SK-N-SH treated with all-trans-retinoic acid at 6 μM for 48 hours (cell line): ENCODE data around the gene CHST11.
"Not testable (repeated sequence)": the region's sequence is repeated elsewhere in the genome, so short reads cannot be mapped to it uniquely, and the experiment has no call there.

Source experiments
- ATAC-seq: fragments of 200-7000 bp; cut with Tn5 transposase; 3 replicates; pipeline ENCODE4 v1.9.1; 2020; ENCODE audit warnings: mild to moderate bottlenecking, moderate library complexity
- ARNTL ChIP-seq: fragments of 450-650 bp; formaldehyde crosslinking; IDR thresholded peaks from 2 replicates; pipeline ENCODE4 v1.5.0; 2020; ENCODE audit warnings: low read depth, mild to moderate bottlenecking, moderate library complexity, borderline replicate concordance
- BACH2 ChIP-seq: fragments of 250-450 bp; sonication (Bioruptor Pico); IDR thresholded peaks from 2 replicates; pipeline ENCODE4 v1.9.0; 2021; ENCODE audit warnings: mild to moderate bottlenecking, borderline replicate concordance
- CSDC2 ChIP-seq: fragments of 250-450 bp; sonication (Bioruptor Pico); IDR thresholded peaks from 2 replicates; pipeline ENCODE4 v1.5.0; 2020; ENCODE audit warnings: mild to moderate bottlenecking, moderate library complexity
- CSRNP3 ChIP-seq: fragments of 250-450 bp; sonication (Bioruptor Pico); IDR thresholded peaks from 2 replicates; pipeline ENCODE4 v1.5.1; 2021; ENCODE audit warnings: mild to moderate bottlenecking, moderate library complexity
- ESRRG ChIP-seq: fragments of 250-450 bp; sonication (Bioruptor Pico); IDR thresholded peaks from 2 replicates; pipeline ENCODE4 v1.6.1; 2021; ENCODE audit warnings: mild to moderate bottlenecking
- GLIS3 ChIP-seq: fragments of 250-450 bp; sonication (Bioruptor Pico); IDR thresholded peaks from 2 replicates; pipeline ENCODE4 v1.5.0; 2020; ENCODE audit warnings: mild to moderate bottlenecking, moderate library complexity
- ISL1 ChIP-seq: fragments of 250-450 bp; sonication (Bioruptor Pico); IDR thresholded peaks from 2 replicates; pipeline ENCODE4 v2.1.2; 2022; ENCODE audit warnings: mild to moderate bottlenecking, moderate library complexity
- OSR1 ChIP-seq: fragments of 250-450 bp; sonication (Bioruptor Pico); IDR thresholded peaks from 2 replicates; pipeline ENCODE4 v1.8.0; 2022; ENCODE audit warnings: moderate library complexity, mild to moderate bottlenecking, inconsistent platforms
- PPARA ChIP-seq: fragments of 250-450 bp; sonication (Bioruptor Pico); IDR thresholded peaks from 2 replicates; pipeline ENCODE4 v1.5.0; 2020; ENCODE audit warnings: mild to moderate bottlenecking, borderline replicate concordance
- RARB ChIP-seq: fragments of 250-450 bp; sonication (Bioruptor Pico); IDR thresholded peaks from 2 replicates; pipeline ENCODE4 v1.8.0; 2021; ENCODE audit warnings: mild to moderate bottlenecking, moderate library complexity
- TCF4 ChIP-seq: fragments of 250-450 bp; sonication (Bioruptor Pico); IDR thresholded peaks from 2 replicates; pipeline ENCODE4 v1.8.0; 2021; ENCODE audit warnings: mild to moderate bottlenecking, moderate library complexity, borderline replicate concordance
- ZC3H10 ChIP-seq: fragments of 250-450 bp; sonication (Bioruptor Pico); IDR thresholded peaks from 2 replicates; pipeline ENCODE4 v1.5.1; 2021; ENCODE audit warnings: mild to moderate bottlenecking, moderate library complexity
- ZFP3 ChIP-seq: fragments of 250-450 bp; sonication (Bioruptor Pico); IDR thresholded peaks from 2 replicates; pipeline ENCODE4 v1.5.0; 2020; ENCODE audit warnings: mild to moderate bottlenecking, moderate library complexity
- ZFP30 ChIP-seq: fragments of 450-650 bp; formaldehyde crosslinking; IDR thresholded peaks from 2 replicates; pipeline ENCODE4 v1.5.0; 2022; ENCODE audit warnings: mild to moderate bottlenecking, moderate library complexity
- ZNF565 ChIP-seq: fragments of 450-650 bp; formaldehyde crosslinking; conservative IDR thresholded peaks from 2 replicates; pipeline ENCODE4 v1.5.0; 2020; ENCODE audit warnings: low read depth, mild to moderate bottlenecking, moderate library complexity
- ZNF70 ChIP-seq: fragments of 450-650 bp; formaldehyde crosslinking; IDR thresholded peaks from 2 replicates; pipeline ENCODE4 v1.5.0; 2020; ENCODE audit warnings: mild to moderate bottlenecking, moderate library complexity
- ZNF8 ChIP-seq: fragments of 450-650 bp; formaldehyde crosslinking; IDR thresholded peaks from 2 replicates; pipeline ENCODE4 v1.5.0; 2020; ENCODE audit warnings: mild to moderate bottlenecking, moderate library complexity
- TF ChIP-seq, protein P1 (sequence below): fragments of 250-450 bp; sonication (Bioruptor Pico); IDR thresholded peaks from 2 replicates; pipeline ENCODE4 v1.8.0; 2021; ENCODE audit warnings: low read depth, mild to moderate bottlenecking, moderate library complexity, borderline replicate concordance
- TF ChIP-seq, protein P2 (sequence below): fragments of 250-450 bp; sonication (Bioruptor Pico); IDR thresholded peaks from 2 replicates; pipeline ENCODE4 v1.5.0; 2020; ENCODE audit warnings: mild to moderate bottlenecking, moderate library complexity
- TF ChIP-seq, protein P3 (sequence below): fragments of 250-450 bp; sonication (Bioruptor Pico); IDR thresholded peaks from 2 replicates; pipeline ENCODE4 v1.8.0; 2020; ENCODE audit warnings: mild to moderate bottlenecking, moderate library complexity, borderline replicate concordance

The CHST11 gene

GRCh38 chr12:104562763-104563162 is 106.0 kb downstream of the CHST11 start (continued):
- no peak for TF ChIP-seq GLIS3 (CRISPR knock-in tag)

GRCh38 chr12:104564662-104565061 is 107.9 kb downstream of the CHST11 start:
- ATAC-seq = not testable (repeated sequence)

- ATAC-seq = peak; percentile 69; the same call in 2 of the 3 replicates
- TF ChIP-seq PPARA (CRISPR knock-in tag) (no peak), ESRRG (no peak), CSDC2 (CRISPR knock-in tag) (no peak), ZNF565 (CRISPR knock-in tag) (no peak), ZC3H10 (CRISPR knock-in tag) (no peak), ZFP30 (CRISPR knock-in tag) (no peak), ZNF8 (CRISPR knock-in tag) (no peak), ZNF70 (no peak), ZFP3 (CRISPR knock-in tag) (no peak), BACH2 (CRISPR knock-in tag) (no peak), CSRNP3 (CRISPR knock-in tag) (no peak)
- TF ChIP-seq, protein P1, sequence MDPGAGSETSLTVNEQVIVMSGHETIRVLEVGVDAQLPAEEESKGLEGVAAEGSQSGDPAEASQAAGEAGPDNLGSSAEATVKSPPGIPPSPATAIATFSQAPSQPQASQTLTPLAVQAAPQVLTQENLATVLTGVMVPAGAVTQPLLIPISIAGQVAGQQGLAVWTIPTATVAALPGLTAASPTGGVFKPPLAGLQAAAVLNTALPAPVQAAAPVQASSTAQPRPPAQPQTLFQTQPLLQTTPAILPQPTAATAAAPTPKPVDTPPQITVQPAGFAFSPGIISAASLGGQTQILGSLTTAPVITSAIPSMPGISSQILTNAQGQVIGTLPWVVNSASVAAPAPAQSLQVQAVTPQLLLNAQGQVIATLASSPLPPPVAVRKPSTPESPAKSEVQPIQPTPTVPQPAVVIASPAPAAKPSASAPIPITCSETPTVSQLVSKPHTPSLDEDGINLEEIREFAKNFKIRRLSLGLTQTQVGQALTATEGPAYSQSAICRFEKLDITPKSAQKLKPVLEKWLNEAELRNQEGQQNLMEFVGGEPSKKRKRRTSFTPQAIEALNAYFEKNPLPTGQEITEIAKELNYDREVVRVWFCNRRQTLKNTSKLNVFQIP = no peak
These were observed 109.0 kb downstream of the CHST11 start for GRCh38 chr12:104565606-104566243.

DNA sequence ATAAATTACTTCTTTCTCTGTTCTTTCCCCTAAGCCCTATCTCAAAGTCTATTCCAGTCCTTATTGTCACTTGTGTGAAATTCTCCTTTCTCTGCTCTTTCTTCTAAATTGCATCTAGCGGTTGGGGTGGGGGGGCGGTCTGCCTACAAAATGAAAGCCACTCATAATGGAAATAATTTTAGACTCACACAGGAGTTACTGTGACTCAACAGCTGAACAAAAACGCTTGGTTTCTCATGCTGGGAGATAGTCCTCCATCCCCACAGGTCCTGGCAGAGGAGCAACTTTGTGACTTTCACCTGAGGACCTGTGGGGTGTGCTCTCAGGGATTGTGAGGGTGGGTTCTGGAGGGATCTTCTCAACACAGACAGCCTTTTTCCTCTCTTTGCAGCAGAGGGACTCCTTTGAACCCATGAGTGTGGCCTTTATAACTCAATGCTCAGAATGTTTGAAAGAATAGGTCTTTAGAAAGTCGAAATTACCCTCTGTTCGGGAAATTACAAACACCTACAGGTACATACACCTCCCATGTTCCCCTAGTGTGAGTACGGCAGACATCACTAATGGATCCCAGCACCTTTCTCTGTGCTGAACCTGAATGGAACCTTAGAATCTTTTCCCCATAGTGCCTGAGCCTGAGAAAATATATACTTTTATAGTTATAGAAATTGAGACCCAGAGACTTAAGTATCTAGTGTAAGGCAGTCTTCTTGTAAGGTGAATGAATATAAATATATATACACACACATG is 109.7 kb downstream of the CHST11 start:
- TF ChIP-seq ESRRG (no peak), ZFP30 (CRISPR knock-in tag) (no peak), TCF4 (CRISPR knock-in tag) (no peak), CSRNP3 (CRISPR knock-in tag) (no peak), ZNF8 (CRISPR knock-in tag) (no peak), BACH2 (CRISPR knock-in tag) (no peak), ISL1 (CRISPR knock-in tag) (no peak), ZFP3 (CRISPR knock-in tag) (no peak), OSR1 (CRISPR knock-in tag) (no peak), GLIS3 (CRISPR knock-in tag) (no peak), RARB (no peak), ZNF565 (CRISPR knock-in tag) (no peak), ZNF70 (no peak), ARNTL (no peak)
- TF ChIP-seq, protein P2, sequence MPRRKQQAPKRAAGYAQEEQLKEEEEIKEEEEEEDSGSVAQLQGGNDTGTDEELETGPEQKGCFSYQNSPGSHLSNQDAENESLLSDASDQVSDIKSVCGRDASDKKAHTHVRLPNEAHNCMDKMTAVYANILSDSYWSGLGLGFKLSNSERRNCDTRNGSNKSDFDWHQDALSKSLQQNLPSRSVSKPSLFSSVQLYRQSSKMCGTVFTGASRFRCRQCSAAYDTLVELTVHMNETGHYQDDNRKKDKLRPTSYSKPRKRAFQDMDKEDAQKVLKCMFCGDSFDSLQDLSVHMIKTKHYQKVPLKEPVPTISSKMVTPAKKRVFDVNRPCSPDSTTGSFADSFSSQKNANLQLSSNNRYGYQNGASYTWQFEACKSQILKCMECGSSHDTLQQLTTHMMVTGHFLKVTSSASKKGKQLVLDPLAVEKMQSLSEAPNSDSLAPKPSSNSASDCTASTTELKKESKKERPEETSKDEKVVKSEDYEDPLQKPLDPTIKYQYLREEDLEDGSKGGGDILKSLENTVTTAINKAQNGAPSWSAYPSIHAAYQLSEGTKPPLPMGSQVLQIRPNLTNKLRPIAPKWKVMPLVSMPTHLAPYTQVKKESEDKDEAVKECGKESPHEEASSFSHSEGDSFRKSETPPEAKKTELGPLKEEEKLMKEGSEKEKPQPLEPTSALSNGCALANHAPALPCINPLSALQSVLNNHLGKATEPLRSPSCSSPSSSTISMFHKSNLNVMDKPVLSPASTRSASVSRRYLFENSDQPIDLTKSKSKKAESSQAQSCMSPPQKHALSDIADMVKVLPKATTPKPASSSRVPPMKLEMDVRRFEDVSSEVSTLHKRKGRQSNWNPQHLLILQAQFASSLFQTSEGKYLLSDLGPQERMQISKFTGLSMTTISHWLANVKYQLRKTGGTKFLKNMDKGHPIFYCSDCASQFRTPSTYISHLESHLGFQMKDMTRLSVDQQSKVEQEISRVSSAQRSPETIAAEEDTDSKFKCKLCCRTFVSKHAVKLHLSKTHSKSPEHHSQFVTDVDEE = no peak
- TF ChIP-seq, protein P1 = no peak
- TF ChIP-seq, protein P3, sequence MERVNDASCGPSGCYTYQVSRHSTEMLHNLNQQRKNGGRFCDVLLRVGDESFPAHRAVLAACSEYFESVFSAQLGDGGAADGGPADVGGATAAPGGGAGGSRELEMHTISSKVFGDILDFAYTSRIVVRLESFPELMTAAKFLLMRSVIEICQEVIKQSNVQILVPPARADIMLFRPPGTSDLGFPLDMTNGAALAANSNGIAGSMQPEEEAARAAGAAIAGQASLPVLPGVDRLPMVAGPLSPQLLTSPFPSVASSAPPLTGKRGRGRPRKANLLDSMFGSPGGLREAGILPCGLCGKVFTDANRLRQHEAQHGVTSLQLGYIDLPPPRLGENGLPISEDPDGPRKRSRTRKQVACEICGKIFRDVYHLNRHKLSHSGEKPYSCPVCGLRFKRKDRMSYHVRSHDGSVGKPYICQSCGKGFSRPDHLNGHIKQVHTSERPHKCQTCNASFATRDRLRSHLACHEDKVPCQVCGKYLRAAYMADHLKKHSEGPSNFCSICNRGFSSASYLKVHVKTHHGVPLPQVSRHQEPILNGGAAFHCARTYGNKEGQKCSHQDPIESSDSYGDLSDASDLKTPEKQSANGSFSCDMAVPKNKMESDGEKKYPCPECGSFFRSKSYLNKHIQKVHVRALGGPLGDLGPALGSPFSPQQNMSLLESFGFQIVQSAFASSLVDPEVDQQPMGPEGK = no peak
- no peak for ATAC-seq
